HK-2 (cell line): ENCODE measurements around the gene AFP.
"Not testable (repeated sequence)": the region's sequence is repeated elsewhere in the genome, so short reads cannot be mapped to it uniquely, and the experiment has no call there.

ENCODE experiments used
- DNase-seq: peaks from one replicate; pipeline ENCODE4 v3.0.0-alpha.2; 2018; ENCODE audit not compliant: unreplicated experiment

The AFP gene

DNA sequence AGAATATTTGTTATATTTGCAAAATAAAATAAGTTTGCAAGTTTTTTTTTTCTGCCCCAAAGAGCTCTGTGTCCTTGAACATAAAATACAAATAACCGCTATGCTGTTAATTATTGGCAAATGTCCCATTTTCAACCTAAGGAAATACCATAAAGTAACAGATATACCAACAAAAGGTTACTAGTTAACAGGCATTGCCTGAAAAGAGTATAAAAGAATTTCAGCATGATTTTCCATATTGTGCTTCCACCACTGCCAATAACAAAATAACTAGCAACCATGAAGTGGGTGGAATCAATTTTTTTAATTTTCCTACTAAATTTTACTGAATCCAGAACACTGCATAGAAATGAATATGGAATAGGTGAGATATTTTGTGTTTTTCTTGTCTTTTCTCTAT is at the start of gene AFP:
Gene AFP, plus strand, starts transcription at position 238 of the 400 bp plus-strand sequence. Its CDS starts 42 bp downstream, at position 280.
- DNase-seq = no peak

- no peak for DNase-seq
These were observed 48.5 kb upstream of the AFP start for GRCh38 chr4:73387552-73387951.

GRCh38 chr4:73388887-73389286 is 47.1 kb upstream of the AFP start:
- DNase-seq = no peak

- not testable (repeated sequence) for DNase-seq
These were observed 46.4 kb upstream of the AFP start for GRCh38 chr4:73389663-73390062.

GRCh38 chr4:73391774-73392173 is 44.2 kb upstream of the AFP start:
- DNase-seq = no peak

DNA sequence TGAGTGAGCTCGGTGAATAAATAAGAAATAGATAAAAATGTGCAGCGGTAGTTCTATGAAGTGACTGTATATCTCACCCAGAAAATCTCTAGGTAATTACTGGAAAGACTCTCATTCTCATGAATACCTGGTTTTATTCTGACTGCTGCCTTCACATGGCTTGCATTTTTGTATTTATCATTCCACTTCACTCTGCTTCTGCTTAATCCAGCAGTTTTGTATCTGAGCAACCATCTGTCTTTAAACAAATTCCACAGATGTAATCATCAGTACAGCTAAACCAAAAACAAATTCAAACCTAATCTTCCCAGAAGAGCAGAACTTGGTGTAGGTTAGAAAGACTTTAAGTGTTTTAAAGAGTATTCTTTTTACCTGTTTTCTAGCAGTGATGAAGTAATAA is 43.1 kb upstream of the AFP start:
- no peak for DNase-seq

- DNase-seq = no peak
These were observed 39.7 kb upstream of the AFP start for GRCh38 chr4:73396304-73396703.

- DNase-seq = no peak
These were observed 38.7 kb upstream of the AFP start for GRCh38 chr4:73396993-73397972.

DNA sequence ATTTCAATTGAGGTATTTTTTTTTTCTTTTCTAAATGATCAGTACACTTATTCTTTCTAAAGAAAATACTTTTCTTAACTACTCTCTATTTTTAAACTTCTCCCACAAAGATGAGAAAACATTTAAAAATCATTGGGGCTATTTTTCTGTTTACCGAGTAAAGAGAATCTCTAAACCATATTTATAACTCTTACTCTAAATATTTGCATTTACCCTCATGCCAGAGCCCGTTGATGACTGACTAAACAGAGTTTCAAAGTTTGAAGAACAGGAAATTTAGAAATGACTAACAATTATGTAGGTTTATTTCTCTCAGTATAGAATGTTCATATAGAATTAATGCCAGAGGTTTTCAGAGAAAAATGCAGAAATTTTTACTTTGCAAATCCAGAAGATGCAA is 34.6 kb upstream of the AFP start:
- no peak for DNase-seq

GRCh38 chr4:73404042-73404441 is 32.0 kb upstream of the AFP start, which contains the start of gene ALB:
TSS of gene ALB (plus strand) at chr4:73404287. CDS start at chr4:73404328, 41 bp downstream.
- DNase-seq = no peak

DNA sequence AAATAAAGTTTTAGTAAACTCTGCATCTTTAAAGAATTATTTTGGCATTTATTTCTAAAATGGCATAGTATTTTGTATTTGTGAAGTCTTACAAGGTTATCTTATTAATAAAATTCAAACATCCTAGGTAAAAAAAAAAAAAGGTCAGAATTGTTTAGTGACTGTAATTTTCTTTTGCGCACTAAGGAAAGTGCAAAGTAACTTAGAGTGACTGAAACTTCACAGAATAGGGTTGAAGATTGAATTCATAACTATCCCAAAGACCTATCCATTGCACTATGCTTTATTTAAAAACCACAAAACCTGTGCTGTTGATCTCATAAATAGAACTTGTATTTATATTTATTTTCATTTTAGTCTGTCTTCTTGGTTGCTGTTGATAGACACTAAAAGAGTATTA is 31.6 kb upstream of the AFP start:
- no peak for DNase-seq

GRCh38 chr4:73405138-73405537 is 30.9 kb upstream of the AFP start:
- no peak for DNase-seq

DNA sequence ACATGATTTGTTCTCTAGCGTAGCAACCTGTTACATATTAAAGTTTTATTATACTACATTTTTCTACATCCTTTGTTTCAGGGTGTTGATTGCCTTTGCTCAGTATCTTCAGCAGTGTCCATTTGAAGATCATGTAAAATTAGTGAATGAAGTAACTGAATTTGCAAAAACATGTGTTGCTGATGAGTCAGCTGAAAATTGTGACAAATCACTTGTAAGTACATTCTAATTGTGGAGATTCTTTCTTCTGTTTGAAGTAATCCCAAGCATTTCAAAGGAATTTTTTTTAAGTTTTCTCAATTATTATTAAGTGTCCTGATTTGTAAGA is 29.5 kb upstream of the AFP start:
- no peak for DNase-seq

- DNase-seq = no peak
These were observed 28.8 kb upstream of the AFP start for GRCh38 chr4:73407227-73407673.

DNA sequence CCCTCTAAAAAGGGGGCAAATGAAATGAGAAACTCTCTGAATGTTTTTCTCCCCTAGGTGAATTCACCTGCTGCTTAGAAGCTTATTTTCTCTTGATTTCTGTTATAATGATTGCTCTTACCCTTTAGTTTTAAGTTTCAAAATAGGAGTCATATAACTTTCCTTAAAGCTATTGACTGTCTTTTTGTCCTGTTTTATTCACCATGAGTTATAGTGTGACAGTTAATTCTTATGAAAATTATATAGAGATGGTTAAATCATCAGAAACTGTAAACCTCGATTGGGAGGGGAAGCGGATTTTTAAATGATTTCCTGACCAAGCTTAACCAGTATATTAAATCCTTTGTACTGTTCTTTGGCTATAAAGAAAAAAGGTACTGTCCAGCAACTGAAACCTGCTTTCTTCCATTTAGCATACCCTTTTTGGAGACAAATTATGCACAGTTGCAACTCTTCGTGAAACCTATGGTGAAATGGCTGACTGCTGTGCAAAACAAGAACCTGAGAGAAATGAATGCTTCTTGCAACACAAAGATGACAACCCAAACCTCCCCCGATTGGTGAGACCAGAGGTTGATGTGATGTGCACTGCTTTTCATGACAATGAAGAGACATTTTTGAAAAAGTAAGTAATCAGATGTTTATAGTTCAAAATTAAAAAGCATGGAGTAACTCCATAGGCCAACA is 27.7 kb upstream of the AFP start:
- DNase-seq = no peak

DNA sequence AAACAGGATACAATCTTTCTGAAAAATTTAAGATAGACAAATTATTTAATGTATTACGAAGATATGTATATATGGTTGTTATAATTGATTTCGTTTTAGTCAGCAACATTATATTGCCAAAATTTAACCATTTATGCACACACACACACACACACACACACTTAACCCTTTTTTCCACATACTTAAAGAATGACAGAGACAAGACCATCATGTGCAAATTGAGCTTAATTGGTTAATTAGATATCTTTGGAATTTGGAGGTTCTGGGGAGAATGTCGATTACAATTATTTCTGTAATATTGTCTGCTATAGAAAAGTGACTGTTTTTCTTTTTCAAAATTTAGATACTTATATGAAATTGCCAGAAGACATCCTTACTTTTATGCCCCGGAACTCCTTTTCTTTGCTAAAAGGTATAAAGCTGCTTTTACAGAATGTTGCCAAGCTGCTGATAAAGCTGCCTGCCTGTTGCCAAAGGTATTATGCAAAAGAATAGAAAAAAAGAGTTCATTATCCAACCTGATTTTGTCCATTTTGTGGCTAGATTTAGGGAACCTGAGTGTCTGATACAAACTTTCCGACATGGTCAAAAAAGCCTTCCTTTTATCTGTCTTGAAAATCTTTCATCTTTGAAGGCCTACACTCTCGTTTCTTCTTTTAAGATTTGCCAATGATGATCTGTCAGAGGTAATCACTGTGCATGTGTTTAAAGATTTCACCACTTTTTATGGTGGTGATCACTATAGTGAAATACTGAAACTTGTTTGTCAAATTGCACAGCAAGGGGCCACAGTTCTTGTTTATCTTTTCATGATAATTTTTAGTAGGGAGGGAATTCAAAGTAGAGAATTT is 26.8 kb upstream of the AFP start:
- DNase-seq = no peak

GRCh38 chr4:73409978-73410548 is 26.0 kb upstream of the AFP start:
- DNase-seq = no peak

DNA sequence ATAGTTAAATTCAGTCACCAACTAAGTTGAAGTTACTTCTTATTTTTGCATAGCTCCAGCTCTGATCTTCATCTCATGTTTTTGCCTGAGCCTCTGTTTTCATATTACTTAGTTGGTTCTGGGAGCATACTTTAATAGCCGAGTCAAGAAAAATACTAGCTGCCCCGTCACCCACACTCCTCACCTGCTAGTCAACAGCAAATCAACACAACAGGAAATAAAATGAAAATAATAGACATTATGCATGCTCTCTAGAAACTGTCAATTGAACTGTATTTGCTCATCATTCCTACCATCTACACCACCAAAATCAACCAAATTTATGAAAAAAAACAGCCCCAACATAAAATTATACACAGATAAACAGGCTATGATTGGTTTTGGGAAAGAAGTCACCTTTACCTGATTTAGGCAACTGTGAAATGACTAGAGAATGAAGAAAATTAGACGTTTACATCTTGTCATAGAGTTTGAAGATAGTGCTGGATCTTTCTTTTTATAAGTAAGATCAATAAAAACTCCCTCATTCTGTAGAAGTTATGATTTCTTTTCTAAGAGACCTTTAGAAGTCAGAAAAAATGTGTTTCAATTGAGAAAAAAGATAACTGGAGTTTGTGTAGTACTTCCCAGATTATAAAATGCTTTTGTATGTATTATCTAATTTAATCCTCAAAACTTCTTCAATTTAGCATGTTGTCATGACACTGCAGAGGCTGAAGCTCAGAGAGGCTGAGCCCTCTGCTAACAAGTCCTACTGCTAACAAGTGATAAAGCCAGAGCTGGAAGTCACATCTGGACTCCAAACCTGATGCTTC is 24.9 kb upstream of the AFP start:
- DNase-seq = no peak

DNA sequence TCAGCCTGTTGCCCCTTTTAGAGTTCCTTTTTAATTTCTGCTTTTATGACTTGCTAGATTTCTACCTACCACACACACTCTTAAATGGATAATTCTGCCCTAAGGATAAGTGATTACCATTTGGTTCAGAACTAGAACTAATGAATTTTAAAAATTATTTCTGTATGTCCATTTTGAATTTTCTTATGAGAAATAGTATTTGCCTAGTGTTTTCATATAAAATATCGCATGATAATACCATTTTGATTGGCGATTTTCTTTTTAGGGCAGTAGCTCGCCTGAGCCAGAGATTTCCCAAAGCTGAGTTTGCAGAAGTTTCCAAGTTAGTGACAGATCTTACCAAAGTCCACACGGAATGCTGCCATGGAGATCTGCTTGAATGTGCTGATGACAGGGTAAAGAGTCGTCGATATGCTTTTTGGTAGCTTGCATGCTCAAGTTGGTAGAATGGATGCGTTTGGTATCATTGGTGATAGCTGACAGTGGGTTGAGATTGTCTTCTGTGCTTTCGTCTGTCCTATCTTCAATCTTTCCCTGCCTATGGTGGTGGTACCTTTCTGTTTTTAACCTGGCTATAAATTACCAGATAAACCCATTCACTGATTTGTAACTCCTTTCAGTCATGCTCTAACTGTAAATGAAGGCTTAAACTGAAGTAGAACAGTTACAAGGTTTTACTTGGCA is 24.1 kb upstream of the AFP start:
- DNase-seq = no peak

DNA sequence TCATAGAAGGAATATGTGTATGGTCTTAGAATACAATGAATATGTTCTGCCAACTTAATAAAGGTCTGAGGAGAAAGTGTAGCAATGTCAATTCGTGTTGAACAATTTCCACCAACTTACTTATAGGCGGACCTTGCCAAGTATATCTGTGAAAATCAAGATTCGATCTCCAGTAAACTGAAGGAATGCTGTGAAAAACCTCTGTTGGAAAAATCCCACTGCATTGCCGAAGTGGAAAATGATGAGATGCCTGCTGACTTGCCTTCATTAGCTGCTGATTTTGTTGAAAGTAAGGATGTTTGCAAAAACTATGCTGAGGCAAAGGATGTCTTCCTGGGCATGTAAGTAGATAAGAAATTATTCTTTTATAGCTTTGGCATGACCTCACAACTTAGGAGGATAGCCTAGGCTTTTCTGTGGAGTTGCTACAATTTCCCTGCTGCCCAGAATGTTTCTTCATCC is 22.7 kb upstream of the AFP start:
- DNase-seq = no peak
